Stimulated activated CD4-positive, alpha-beta T cell treated with anti-CD3 and anti-CD28 coated beads, Interleukin-1b, Interleukin-23, amount 100 ng/mL, for 1 hour (primary cell): ENCODE measurements around the gene OPHN1.
"Not testable (repeated sequence)": the region's sequence is repeated elsewhere in the genome, so short reads cannot be mapped to it uniquely, and the experiment has no call there.

Source experiments
- DNase-seq, 2 donors: peaks; one replicate each; pipeline ENCODE4 v3.0.0-alpha.2; 2020; ENCODE audit warnings: low read depth in 2 of 2

The OPHN1 gene

GRCh38 chrX:68072041-68072440 is 361.3 kb downstream of the OPHN1 start:
- no peak for DNase-seq

GRCh38 chrX:68070119-68070518 is 363.2 kb downstream of the OPHN1 start:
- not testable (repeated sequence) for DNase-seq

- no peak for DNase-seq
These were observed 372.1 kb downstream of the OPHN1 start for GRCh38 chrX:68061206-68061535.

- DNase-seq, result no peak
These were observed 372.6 kb downstream of the OPHN1 start for GRCh38 chrX:68060506-68061205.

DNA sequence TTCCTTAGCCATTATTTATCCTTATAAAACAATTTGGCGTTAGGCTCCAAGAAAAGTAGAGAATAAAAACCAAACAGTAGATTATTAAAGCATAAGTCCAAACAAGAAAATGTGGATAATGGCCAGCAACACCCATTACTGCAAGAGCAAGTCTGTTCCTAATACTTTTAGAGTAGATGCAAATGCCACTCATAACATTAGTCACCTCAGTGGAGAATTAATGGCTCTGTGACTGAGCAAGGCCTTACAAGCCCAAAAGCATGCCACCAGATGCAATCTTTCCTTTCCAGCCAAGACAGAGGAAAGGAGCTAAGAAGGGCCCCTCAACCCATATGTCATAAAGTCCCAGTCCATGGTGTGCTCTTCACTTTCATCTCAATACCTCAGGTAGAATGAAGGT is 373.8 kb downstream of the OPHN1 start:
- DNase-seq, result no peak

GRCh38 chrX:68049466-68049865 is 383.8 kb downstream of the OPHN1 start:
- DNase-seq, result no peak

- no peak for DNase-seq
These were observed 384.5 kb downstream of the OPHN1 start for GRCh38 chrX:68048774-68049173.

DNA sequence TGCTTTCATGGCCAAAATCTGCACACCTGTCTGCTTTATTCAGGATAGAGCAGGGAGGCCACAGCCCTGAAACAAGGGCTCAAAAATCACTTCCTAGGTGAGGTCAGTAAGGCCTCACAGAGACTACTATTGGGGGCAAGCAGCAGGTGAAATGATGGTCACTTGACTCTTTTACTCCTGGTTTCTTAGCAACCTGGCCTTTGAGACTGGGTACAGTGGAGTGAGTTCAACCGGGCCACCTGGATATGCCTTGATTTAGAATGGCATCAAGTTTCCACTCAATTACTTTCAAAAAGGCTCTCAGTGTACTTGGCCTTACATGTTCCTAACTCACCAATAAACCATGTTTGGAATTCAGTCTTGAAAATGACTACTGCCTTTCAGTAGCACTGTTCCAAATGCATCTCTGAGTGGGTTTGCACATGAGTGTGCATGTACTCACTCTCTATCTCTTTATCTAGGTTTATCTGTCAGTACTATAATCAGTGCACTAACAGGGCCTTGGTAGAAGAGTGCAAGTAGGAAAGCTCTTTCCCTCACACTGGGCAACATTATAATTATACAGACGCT is 388.2 kb downstream of the OPHN1 start:
- DNase-seq, result no peak

GRCh38 chrX:68043713-68044438 is 389.4 kb downstream of the OPHN1 start:
- DNase-seq, result no peak

- no peak for DNase-seq
These were observed 392.2 kb downstream of the OPHN1 start for GRCh38 chrX:68041110-68041509.

- DNase-seq, result no peak
These were observed 414.8 kb downstream of the OPHN1 start for GRCh38 chrX:68018248-68019203.

GRCh38 chrX:67998540-67998939 is 434.8 kb downstream of the OPHN1 start:
- DNase-seq, result no peak
